HG03439 (cell line): ENCODE results near the gene SLC25A34.

Experiments
- ATAC-seq: cut with Tn5 transposase; IDR thresholded peaks from one replicate; pipeline ENCODE4 v1.9.1; 2021; ENCODE audit warnings: mild to moderate bottlenecking, moderate library complexity; ENCODE audit not compliant: unreplicated experiment

Gene SLC25A34

GRCh38 chr1:15712168-15712567 is 23.9 kb upstream of the SLC25A34 start:
- no peak for ATAC-seq

GRCh38 chr1:15714406-15715136 is 21.5 kb upstream of the SLC25A34 start:
- no peak for ATAC-seq

GRCh38 chr1:15717418-15718125 is 18.5 kb upstream of the SLC25A34 start:
- no peak for ATAC-seq

- ATAC-seq, result no peak
These were observed 17.9 kb upstream of the SLC25A34 start for GRCh38 chr1:15718199-15718601.

- ATAC-seq, result no peak
These were observed 16.5 kb upstream of the SLC25A34 start for GRCh38 chr1:15719381-15720120.

- ATAC-seq, result no peak
These were observed 15.2 kb upstream of the SLC25A34 start for GRCh38 chr1:15720861-15721260.

- ATAC-seq, result no peak
These were observed 13.6 kb upstream of the SLC25A34 start for GRCh38 chr1:15722411-15722810.

GRCh38 chr1:15722836-15723532 is 13.1 kb upstream of the SLC25A34 start:
- no peak for ATAC-seq

GRCh38 chr1:15723631-15724246 is 12.3 kb upstream of the SLC25A34 start:
- ATAC-seq, result no peak

GRCh38 chr1:15724949-15725880 is 10.8 kb upstream of the SLC25A34 start:
- ATAC-seq, result no peak

GRCh38 chr1:15726508-15726907 is 9.6 kb upstream of the SLC25A34 start:
- no peak for ATAC-seq

- ATAC-seq, result no peak
These were observed 9.0 kb upstream of the SLC25A34 start for GRCh38 chr1:15727021-15727420.

GRCh38 chr1:15727424-15727823 is 8.6 kb upstream of the SLC25A34 start:
- no peak for ATAC-seq

- ATAC-seq, result no peak
These were observed 8.1 kb upstream of the SLC25A34 start for GRCh38 chr1:15727866-15728534.

- no peak for ATAC-seq
These were observed 7.0 kb upstream of the SLC25A34 start for GRCh38 chr1:15728937-15729657.

GRCh38 chr1:15730423-15730822 is 5.6 kb upstream of the SLC25A34 start:
- ATAC-seq, result no peak

- ATAC-seq, result no peak
These were observed 5.1 kb upstream of the SLC25A34 start for GRCh38 chr1:15730936-15731335.
